ENCODE measurements around the gene HMCN1. TPM values are rescaled to one million over a fixed set of nuclear protein-coding genes. Genes with fewer than 3 reads are reported as not detected.

Gene HMCN1
- total RNA-seq, 1 donor from 2014 or later: 1.6 TPM

DNA sequence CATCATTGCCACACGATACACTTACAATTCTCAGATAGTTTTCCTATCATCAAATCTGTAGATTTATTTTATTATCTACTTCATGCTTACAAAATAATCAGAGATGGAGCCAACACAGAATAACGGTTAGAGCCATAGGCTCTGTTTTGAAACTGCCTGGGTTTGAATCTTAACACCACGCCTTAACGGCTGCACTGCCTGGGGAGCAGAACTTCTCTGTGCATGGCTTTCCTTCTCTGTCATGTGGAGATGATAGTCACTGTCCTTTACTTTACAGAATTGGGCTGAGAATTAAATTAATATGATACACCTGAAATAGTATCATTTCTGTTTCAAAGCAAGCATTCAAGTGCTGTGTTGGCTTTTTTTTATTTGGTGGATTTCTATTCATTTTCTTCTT lies 177.8 kb downstream of the HMCN1 start:
- no peak for DNase-seq (ENCODE audit: low read depth)
- no peak overlapping the region for H3K4me3 ChIP-seq (ENCODE audit: low read depth, low read length)
- TF ChIP-seq, protein P1, sequence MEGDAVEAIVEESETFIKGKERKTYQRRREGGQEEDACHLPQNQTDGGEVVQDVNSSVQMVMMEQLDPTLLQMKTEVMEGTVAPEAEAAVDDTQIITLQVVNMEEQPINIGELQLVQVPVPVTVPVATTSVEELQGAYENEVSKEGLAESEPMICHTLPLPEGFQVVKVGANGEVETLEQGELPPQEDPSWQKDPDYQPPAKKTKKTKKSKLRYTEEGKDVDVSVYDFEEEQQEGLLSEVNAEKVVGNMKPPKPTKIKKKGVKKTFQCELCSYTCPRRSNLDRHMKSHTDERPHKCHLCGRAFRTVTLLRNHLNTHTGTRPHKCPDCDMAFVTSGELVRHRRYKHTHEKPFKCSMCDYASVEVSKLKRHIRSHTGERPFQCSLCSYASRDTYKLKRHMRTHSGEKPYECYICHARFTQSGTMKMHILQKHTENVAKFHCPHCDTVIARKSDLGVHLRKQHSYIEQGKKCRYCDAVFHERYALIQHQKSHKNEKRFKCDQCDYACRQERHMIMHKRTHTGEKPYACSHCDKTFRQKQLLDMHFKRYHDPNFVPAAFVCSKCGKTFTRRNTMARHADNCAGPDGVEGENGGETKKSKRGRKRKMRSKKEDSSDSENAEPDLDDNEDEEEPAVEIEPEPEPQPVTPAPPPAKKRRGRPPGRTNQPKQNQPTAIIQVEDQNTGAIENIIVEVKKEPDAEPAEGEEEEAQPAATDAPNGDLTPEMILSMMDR (conservative IDR thresholded peaks at IDR 0.05; ENCODE audit: low read depth, low read length): no peak

DNA sequence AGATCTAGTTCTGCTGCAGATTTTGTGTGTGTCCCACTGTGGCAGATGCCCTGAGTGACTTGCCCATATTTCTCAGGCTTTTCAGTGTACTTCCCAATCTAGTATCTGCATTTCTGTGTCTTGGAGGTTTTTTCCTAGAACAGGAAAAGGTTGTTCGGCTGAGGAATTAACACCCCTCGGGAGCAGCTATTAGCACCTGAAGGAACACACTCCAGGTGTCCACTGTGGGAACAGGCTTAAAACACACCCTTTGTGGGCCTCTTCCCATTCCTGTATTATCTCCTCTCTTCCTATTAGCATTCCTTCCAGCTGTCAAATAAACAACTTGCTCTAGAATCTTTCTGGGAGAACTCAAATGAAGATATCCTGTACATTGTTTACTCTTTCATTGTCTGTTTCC lies 178.3 kb downstream of the HMCN1 start:
- no peak for DNase-seq (ENCODE audit: low read depth)
- TF ChIP-seq, protein P1 (conservative IDR thresholded peaks at IDR 0.05; ENCODE audit: low read depth, low read length): no peak
- no peak overlapping the region for H3K4me3 ChIP-seq (ENCODE audit: low read depth, low read length)

DNA sequence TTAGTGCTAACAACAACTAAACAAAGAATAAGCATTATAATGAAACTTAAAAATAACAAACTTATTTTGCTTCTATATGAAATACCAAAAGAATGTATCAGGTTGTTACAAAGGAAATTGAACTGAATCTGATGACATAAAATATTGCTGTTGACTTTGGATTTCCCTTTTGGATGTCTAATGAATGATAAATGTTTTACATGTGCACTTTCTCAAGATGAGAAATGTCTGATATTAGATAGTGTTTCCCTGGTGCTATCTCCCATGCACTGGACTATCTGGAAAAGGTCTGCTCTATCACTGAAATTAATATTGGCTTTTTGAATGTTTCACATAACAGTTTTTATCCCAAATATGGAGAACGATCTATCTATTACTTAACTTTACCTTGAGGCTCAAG lies 179.9 kb downstream of the HMCN1 start:
- DNase-seq (ENCODE audit: low read depth): no peak
- TF ChIP-seq, protein P1 (conservative IDR thresholded peaks at IDR 0.05; ENCODE audit: low read depth, low read length): no peak

DNA sequence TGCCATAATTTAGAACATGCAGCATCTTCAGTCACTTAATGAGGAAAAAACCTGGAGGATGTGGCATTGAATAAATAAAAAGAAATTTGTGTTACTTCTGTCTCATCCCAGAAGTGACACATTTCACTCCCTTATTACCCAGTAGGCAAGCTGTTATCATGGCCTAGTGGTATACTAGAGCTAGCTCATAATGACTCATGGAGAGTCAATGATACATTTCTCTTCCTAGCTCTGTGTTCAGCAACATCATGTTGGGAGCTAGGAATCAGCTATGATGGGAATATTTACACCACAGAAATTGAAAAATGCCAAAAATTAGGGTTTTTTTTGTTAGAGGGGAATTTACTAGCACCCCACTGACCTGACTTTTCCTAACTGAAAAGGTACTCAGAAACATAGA lies 182.7 kb downstream of the HMCN1 start:
- TF ChIP-seq, protein P1 (conservative IDR thresholded peaks at IDR 0.05; ENCODE audit: low read depth, low read length): no peak
- H3K4me3 ChIP-seq (ENCODE audit: low read depth, low read length): no peak overlapping the region
- DNase-seq (ENCODE audit: low read depth): no peak

More for the DNA sequence above, 179.9 kb downstream of the HMCN1 start:
- no peak overlapping the region for H3K4me3 ChIP-seq (ENCODE audit: low read depth, low read length)

DNA sequence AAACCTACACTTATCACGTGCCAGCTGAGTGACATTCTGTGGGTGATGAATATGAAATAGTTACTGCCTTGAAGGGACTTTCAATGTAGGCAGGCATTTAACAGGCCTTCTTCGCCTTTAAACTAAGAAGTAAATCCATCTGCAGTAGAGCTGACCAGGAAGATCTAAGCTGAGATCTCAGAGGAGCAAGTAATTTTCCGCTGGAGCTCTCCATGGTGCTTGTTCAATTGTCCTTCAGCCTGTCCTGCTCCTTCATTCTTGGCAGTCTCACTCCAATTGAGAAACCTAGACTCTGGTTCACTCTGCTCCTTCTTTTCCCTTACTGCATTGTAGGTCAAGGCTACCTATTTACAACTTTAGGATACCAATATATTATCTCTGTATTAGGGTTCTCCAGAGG lies 183.5 kb downstream of the HMCN1 start:
- DNase-seq (ENCODE audit: low read depth): no peak
- TF ChIP-seq, protein P1 (conservative IDR thresholded peaks at IDR 0.05; ENCODE audit: low read depth, low read length): no peak
- H3K4me3 ChIP-seq (ENCODE audit: low read depth, low read length): no peak overlapping the region

DNA sequence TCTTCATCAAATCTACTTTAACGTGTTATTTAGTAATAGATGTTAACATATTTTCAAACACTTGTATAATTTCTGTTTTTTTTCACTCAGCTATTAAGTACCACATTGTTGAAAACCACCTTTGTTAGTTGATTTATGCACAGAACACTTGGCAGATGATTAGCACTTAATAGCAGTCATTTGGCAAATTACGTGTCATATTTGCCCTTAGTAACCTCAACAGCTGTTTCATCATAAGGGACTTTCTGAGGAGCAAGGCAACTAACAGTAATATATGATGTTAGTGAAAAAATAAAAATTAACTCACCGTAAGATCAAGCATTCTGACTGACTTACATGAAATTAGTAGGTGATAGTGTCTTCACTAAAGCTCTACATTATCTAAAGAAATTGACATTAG lies 186.4 kb downstream of the HMCN1 start:
- H3K4me3 ChIP-seq (ENCODE audit: low read depth, low read length): no peak overlapping the region
- TF ChIP-seq, protein P1 (conservative IDR thresholded peaks at IDR 0.05; ENCODE audit: low read depth, low read length): no peak
- no peak for DNase-seq (ENCODE audit: low read depth)

DNA sequence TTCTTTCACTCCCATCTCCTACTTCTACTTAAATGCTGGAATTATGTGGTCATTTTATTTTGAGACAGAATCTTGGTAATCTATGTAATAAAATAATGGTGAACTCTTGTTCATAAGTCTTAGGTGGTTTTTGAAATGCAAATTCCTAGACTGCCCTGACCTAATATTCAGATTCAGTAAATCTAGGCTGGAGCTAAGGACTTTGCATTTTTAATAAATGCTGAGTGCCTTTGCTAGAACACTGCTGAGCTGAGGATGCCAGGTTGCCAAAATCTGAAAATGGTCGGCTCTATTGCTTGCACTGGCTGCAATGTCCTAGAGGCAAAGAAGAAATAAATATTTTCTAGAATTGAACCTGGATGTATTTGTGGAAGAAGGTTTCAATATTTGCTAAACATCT lies 187.4 kb downstream of the HMCN1 start:
- H3K4me3 ChIP-seq (ENCODE audit: low read depth, low read length): no peak overlapping the region
- DNase-seq (ENCODE audit: low read depth): no peak
- TF ChIP-seq, protein P1 (conservative IDR thresholded peaks at IDR 0.05; ENCODE audit: low read depth, low read length): no peak

All from epithelial cell of proximal tubule (primary cell).